HUES64 (cell line): ENCODE data around the gene BCL11B.

ENCODE experiments used
- H3K27ac ChIP-seq: 2 replicates; pipeline ENCODE4 v1.7.0; 2013; ENCODE audit warnings: low read depth, low read length, inconsistent platforms
- H3K27me3 ChIP-seq: 2 replicates; pipeline ENCODE4 v1.6.1; 2013; ENCODE audit warnings: mild to moderate bottlenecking, low read length; ENCODE audit not compliant: insufficient read depth
- H3K36me3 ChIP-seq: 2 replicates; pipeline ENCODE4 v1.6.1; 2013; ENCODE audit warnings: mild to moderate bottlenecking, low read length; ENCODE audit not compliant: insufficient read depth
- H3K4me1 ChIP-seq: 2 replicates; pipeline ENCODE4 v1.6.1; 2013; ENCODE audit warnings: mild to moderate bottlenecking, low read length, moderate library complexity; ENCODE audit not compliant: insufficient read depth
- H3K4me3 ChIP-seq: 2 replicates; pipeline ENCODE4 v1.5.1; 2013; ENCODE audit warnings: mild to moderate bottlenecking, low read length, moderate library complexity
- H3K9ac ChIP-seq: 2 replicates; pipeline ENCODE4 v1.6.1; 2013; ENCODE audit warnings: mild to moderate bottlenecking, low read depth, low read length
- H3K9me3 ChIP-seq: 2 replicates; pipeline ENCODE4 v1.6.1; 2013; ENCODE audit warnings: low read depth, low read length; ENCODE audit not compliant: insufficient read depth
- WGBS: fragments of 150-250, 120-280 bp; methylation state at CpG from one replicate; pipeline ENCODE4 v1.1.7; 2013; ENCODE audit warnings: missing lambda C conversion rate; 5-methylcytosine and 5-hydroxymethylcytosine counted together

BCL11B gene

DNA sequence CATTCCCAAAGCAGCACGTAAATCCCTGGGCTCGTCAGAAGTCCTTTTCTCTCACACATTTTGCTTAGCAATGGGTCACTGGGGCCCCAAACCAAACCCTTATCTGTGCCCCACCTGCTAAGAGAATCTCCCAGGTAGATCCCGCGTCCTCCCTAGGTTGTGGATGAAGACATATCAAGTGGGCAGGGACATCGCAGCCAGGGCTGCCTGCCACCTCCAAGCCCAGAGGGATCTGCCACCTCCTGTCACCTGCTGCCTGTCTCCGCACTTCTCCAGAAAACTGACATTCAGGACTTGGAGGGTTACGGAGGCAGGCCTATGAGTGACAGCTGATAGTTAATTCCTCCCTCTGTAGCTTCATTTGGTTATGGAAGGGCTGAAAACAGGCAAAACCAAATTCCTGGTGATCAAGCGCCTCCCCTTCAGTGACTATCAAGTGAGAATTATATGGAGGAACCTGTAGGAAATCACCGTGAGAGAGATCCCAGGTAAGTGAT lies 19.5 kb downstream of the BCL11B start:
- Histone ChIP-seq H3K9ac (no peak overlapping the region), H3K4me3 (no peak overlapping the region), H3K36me3 (no peaks in the 10 kb centered on the region; the same call in 1 of the 2 replicates), H3K4me1 (peaks cover 15% of the 10 kb centered on the region), H3K9me3 (no peaks in the 10 kb centered on the region), H3K27me3 (peaks cover 15% of the 10 kb centered on the region; the same call in 1 of the 2 replicates), H3K27ac (no peak overlapping the region)
- WGBS: 79% methylated on average over 9 of the region's 9 CpGs

DNA sequence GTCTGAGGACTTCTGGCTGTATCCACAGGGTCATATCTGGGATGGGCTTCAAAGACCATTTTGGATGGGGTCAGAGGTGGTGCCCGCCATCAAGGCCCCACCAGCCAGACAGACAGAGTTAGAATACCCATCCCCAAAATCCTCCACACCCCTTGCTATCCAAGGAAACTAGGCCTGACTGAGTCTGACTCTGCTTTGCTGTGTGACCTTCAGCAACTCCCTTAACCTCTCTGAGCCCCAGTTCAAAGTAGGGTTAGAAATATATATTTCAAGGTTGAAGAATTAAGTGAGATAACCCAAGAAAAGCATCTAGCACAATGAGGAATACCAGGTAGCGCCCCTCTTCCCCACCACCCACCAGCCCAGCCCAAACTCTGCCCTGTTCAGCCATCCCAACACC lies 20.3 kb downstream of the BCL11B start:
- Histone ChIP-seq H3K9me3 (no peaks in the 10 kb centered on the region), H3K4me1 (peaks cover 22% of the 10 kb centered on the region), H3K27ac (no peak overlapping the region), H3K27me3 (peaks cover 22% of the 10 kb centered on the region; the same call in 1 of the 2 replicates), H3K9ac (no peak overlapping the region), H3K36me3 (no peaks in the 10 kb centered on the region; the same call in 1 of the 2 replicates), H3K4me3 (no peak overlapping the region)
- 89% methylated on average over 2 of the region's 2 CpGs for WGBS

DNA sequence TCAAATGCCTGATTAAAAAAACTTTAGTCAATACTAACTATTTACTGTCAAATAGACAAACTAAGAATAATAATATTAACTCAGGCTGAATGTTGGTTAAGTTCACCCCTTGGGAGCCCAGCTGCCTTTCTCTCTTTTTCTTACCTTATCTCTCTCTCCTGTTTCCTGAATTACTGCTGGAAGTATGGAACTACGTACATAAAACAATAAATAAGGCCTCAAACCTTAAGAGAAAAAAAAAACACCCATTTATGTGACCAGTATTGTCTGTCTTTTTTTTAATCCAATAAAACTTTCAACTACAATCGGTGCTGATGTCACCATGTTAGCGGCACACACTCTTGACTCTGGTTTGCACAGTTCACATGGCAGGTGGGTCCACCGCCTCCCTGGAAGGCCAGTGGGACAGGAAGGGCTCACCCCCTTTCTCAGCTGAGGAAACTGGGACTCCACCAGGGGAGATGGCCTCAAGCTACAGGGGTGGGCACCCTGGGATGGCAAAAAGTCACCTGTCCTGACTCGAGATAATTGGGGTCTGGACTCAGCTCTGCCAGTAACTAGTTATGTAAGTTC lies 21.3 kb downstream of the BCL11B start:
- Histone ChIP-seq H3K9me3 (no peaks in the 10 kb centered on the region), H3K9ac (no peak overlapping the region), H3K4me1 (peaks cover 22% of the 10 kb centered on the region), H3K27ac (no peak overlapping the region), H3K27me3 (peaks cover 29% of the 10 kb centered on the region; the same call in 1 of the 2 replicates), H3K36me3 (no peaks in the 10 kb centered on the region), H3K4me3 (no peak overlapping the region)
- WGBS: 94% methylated on average over 5 of the region's 5 CpGs

DNA sequence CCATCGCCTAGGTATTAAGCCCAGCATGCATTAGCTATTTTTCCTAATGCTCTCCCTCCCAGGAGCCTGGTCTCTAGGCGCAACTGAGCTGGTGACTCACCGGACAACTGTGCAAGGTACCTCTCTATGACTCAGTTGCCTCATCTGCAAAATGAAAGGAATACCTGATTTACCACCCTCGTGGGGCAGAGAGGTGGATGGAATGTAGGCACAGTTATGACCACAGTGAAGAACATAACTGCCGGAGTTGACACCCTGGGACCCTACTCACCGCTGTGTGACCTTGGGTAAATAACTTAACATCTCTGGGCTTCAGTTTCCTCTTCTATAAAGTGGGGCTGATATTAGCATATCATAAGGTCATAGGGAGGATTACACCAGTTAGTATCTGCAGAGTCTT lies 22.6 kb downstream of the BCL11B start:
- peaks cover 42% of the 10 kb centered on the region; the same call in 1 of the 2 replicates for H3K27me3 ChIP-seq
- 95% methylated on average over 6 of the region's 6 CpGs for WGBS
- no peak overlapping the region for H3K27ac ChIP-seq
- no peaks in the 10 kb centered on the region for H3K36me3 ChIP-seq
- no peak overlapping the region for H3K4me3 ChIP-seq
- H3K9ac ChIP-seq: no peak overlapping the region
- H3K4me1 ChIP-seq: peaks cover 31% of the 10 kb centered on the region
- H3K9me3 ChIP-seq: no peaks in the 10 kb centered on the region

DNA sequence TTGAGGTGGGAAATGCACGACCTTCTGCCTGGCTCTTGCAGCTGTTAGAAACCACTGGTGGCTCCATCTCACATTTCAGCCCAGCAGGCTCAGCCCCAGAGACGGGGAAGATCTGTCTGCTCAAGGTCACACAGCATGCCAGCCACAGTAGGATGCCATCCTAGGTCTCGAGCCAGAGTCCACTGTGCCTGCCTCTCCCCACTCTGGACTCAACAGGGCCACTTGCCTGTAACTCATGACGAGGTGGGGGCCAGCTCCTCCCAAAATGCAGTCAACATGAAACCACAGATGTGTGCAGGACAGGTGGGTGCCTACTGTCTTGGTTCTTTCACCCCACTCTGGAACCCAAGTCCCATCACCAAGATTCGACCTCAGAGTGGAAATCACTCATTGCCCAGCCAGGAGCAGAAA lies 23.2 kb downstream of the BCL11B start:
- Histone ChIP-seq H3K27ac (no peak overlapping the region), H3K27me3 (peaks cover 47% of the 10 kb centered on the region; the same call in 1 of the 2 replicates), H3K4me3 (no peak overlapping the region), H3K9me3 (no peaks in the 10 kb centered on the region), H3K9ac (no peak overlapping the region), H3K36me3 (no peaks in the 10 kb centered on the region), H3K4me1 (peaks cover 37% of the 10 kb centered on the region)
- 66% methylated on average over 5 of the region's 5 CpGs for WGBS

DNA sequence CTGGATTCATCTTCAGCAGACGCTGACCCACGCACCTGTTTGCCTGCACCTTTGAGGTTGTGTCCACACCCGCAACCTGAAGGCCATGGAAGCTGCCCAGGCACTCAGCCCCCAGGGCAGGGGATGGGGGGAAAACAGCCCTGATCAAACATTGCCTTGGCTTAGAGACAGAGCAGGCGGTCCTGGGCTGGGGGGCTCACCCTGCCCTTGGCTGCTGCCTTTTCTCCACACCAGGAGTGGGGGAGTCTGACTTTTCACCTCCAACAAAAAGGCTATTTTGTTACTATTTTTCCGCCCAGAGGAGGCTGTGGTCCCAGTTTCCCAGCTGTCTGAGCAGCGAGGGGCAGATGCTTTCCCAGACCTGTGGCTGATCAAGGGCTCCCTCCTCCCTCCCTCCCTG lies 24.2 kb downstream of the BCL11B start:
- H3K27ac ChIP-seq: no peak overlapping the region
- no peaks in the 10 kb centered on the region for H3K9me3 ChIP-seq
- peaks cover 47% of the 10 kb centered on the region; the same call in 1 of the 2 replicates for H3K27me3 ChIP-seq
- H3K36me3 ChIP-seq: no peaks in the 10 kb centered on the region
- 83% methylated on average over 6 of the region's 6 CpGs for WGBS
- no peak overlapping the region for H3K9ac ChIP-seq
- peaks cover 44% of the 10 kb centered on the region for H3K4me1 ChIP-seq
- no peak overlapping the region; the same call in 1 of the 2 replicates for H3K4me3 ChIP-seq

DNA sequence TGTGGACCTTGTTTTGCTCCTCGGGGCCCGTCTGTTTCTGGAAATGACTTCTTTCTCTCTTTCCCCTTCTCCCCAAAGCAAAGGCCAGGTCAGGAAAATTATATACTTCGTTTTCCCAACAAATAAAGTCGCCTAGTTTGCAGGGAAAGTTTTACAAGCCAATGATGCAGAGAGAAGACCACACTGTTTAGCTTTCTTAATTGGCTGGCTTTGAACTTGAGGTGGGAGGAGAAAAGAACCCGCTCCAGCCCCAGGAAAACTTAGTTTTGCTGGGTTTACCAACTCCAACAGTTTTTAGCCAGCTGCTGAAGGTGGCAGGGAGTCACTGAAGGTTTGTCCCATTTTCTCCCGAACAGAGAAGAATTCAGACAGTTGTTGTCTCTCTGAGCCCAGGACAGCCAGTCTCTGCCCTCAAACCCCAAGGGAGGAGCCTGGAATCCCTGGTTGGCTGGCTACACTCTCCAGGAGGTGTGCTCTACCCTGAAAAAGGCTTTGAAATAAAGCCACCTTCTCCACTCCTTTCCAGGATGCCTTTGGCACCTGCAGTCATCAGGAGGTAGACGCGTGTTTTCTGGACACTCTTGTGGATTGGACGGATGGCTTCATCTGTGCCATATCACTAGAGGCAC lies 24.8 kb downstream of the BCL11B start:
- H3K9ac ChIP-seq: peak overlapping the region; percentile 92; the same call in 1 of the 2 replicates
- H3K4me1 ChIP-seq: peaks cover 50% of the 10 kb centered on the region
- no peaks in the 10 kb centered on the region for H3K9me3 ChIP-seq
- WGBS: 38% methylated on average over 9 of the region's 9 CpGs
- no peaks in the 10 kb centered on the region for H3K36me3 ChIP-seq
- H3K27ac ChIP-seq: no peak overlapping the region; the same call in 1 of the 2 replicates
- peaks cover 47% of the 10 kb centered on the region; the same call in 1 of the 2 replicates for H3K27me3 ChIP-seq
- H3K4me3 ChIP-seq: peak overlapping the region; percentile 64

DNA sequence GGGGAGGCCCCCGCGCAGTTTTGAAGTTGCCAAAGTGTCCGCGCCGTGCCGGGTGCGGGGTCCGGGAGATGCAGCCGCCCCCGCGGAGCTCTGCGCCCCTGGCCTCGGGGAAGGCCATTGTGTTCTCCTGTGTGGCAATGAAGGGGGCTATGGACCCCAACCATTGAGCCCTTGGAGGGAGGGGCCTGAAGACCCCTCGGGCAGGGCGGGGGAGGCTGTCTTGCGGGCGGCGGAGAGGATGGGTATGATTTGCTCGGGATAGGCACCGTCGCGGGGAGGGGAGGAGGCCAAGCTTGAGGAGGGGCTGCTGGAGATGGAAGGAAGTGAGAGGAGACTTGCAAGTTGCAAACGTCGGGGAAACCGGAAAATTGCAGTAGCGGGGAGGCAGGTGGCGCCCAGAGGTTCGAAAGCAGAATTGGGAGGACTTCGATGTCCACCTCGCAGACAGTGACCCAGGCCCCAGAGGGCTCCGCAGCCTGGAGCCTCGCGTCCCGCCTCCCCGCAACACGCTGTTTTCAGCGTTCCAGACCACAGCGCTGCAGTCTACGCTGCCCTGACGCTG lies 25.4 kb downstream of the BCL11B start:
- Histone ChIP-seq H3K4me1 (peaks cover 55% of the 10 kb centered on the region), H3K27ac (peak overlapping the region; percentile 97; the same call in 1 of the 2 replicates)

DNA sequence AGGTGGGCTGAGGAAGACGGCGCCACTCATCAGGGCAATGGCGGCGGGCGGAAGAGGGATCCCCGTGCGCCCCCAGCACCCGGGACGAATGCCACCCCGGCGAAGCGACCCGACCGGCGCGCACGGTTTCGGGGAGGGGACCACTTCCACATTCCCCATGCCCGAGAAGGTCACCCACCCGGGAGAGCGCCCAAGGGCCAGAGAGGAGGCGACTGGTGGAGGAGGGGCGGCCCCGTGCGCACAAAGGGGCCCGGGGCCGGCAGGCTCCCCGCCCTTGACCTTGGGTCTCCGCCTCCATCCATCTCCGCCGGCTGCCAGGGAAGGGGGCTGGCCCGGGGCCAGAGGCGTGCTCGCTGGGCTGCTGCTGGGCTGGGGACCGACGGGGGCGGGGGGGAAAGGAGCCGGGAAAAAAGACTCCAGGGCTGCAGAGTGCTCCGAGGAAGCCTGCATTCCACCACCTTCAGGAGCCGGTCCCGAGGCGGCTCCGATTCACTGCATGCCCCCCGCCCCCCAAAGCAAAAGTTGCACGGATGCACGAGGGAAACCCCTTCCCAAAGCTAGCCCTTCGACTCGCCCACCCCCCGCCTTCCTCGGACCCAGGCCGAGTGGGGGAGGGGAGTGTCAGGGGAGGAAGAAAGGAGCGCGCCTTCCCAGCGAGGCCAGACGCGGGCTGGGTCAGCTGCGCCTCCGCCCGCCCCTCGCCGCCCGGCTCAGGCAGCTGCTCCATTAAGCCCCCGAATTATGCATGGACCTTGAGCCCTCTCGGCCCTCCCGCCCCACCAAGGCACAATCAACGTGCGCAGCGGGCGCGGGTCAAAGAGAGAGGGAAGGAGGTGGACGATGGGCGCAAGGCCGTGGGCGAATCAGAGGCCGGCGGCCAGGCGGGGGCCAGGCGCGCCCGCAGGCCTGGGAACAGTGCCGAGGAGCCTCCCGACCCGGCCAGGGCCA lies 26.2 kb downstream of the BCL11B start:
- WGBS: under 1% methylated on average over 76 of the region's 83 CpGs
- no peaks in the 10 kb centered on the region for H3K9me3 ChIP-seq
- H3K4me1 ChIP-seq: peaks cover 63% of the 10 kb centered on the region
- peak overlapping the region; percentile 64 for H3K4me3 ChIP-seq
- H3K36me3 ChIP-seq: no peaks in the 10 kb centered on the region
- H3K27me3 ChIP-seq: peaks cover 47% of the 10 kb centered on the region; the same call in 1 of the 2 replicates
- peak overlapping the region; percentile 92 for H3K9ac ChIP-seq
- peak overlapping the region; percentile 97 for H3K27ac ChIP-seq

More for the DNA sequence above, 25.4 kb downstream of the BCL11B start:
- H3K9me3 ChIP-seq: no peaks in the 10 kb centered on the region
- peaks cover 47% of the 10 kb centered on the region; the same call in 1 of the 2 replicates for H3K27me3 ChIP-seq
- H3K9ac ChIP-seq: peak overlapping the region; percentile 92
- no peaks in the 10 kb centered on the region for H3K36me3 ChIP-seq
- H3K4me3 ChIP-seq: peak overlapping the region; percentile 64
- WGBS: 2% methylated on average over 40 of the region's 40 CpGs

DNA sequence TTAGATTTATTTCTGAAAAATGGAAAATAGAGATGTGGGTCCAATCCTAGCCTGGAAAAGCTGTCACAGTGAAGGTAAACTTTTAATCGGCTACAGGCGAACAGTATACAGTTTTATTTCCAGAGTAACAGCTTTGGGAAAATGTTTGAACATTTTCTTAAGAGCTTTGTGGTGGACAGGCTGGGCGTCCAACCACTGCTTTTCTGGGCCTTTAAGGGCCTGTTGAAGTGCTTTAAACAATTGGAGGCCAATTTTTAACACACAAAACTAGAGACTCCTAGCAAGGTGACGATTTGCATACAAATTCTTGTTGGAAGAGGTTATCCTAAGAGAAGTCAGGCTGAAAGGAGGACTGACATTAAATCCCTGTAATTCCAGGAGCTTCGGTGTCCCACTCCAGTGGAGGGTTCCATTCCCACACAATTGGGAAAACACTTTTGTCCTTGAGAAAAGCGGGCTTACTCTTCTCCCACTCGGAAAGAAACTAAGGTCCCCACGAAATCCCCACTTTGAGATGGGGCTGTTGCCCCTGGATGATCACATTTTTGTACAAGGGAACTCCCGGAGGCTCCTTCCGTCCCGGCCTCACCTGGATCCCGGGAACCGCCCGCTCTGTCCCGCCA lies 26.9 kb downstream of the BCL11B start:
- Histone ChIP-seq H3K36me3 (no peaks in the 10 kb centered on the region), H3K4me1 (peaks cover 71% of the 10 kb centered on the region), H3K9ac (peak overlapping the region; percentile 92), H3K27ac (peak overlapping the region; percentile 97), H3K4me3 (peak overlapping the region; percentile 64), H3K9me3 (no peaks in the 10 kb centered on the region), H3K27me3 (peaks cover 47% of the 10 kb centered on the region; the same call in 1 of the 2 replicates)
- WGBS: 19% methylated on average over 14 of the region's 15 CpGs
